ENCODE results near the gene NFYC.

GRCh38 chr1:40768146-40768990 lies 76.9 kb downstream of the NFYC start:
- TF ChIP-seq CTCF (IDR thresholded peaks at IDR 0.05) (no peak), POLR2A (IDR thresholded peaks at IDR 0.05) (no peak), POLR2AphosphoS5 (IDR thresholded peaks at IDR 0.05) (no peak)

All from breast epithelium (tissue), 3 donors.